ENCODE results near the gene MS4A5. TPM values are rescaled to one million over a fixed set of nuclear protein-coding genes. Genes with fewer than 3 reads are reported as not detected.

The MS4A5 gene
- total RNA-seq, 4 donors from 2014 or later, result not detected

DNA sequence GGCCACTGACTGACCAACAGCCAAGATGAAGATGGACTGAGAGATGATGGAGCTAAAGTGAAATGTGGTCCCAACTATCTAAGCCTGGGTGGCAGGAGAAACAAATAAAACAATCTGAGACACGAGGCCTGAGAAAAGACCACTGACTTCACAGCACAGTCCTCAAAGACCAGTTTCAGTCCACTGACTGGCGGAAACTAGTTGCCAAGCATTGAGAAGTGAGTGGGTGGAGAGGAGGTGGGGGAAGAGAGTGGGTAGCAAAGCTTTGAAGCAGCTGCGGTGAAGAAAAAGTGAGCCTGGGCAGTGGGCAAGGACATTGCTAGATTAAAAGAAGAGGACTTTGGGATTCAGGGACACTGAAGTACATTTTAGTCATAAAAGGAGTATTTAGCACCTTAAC is 28.2 kb downstream of the MS4A5 start:
- TF ChIP-seq POLR2A (IDR thresholded peaks at IDR 0.05) (no peak), POLR2AphosphoS5 (IDR thresholded peaks at IDR 0.05) (no peak), EP300 (IDR thresholded peaks at IDR 0.05; ENCODE audit: low read depth) (no peak)
- TF ChIP-seq, protein P1, sequence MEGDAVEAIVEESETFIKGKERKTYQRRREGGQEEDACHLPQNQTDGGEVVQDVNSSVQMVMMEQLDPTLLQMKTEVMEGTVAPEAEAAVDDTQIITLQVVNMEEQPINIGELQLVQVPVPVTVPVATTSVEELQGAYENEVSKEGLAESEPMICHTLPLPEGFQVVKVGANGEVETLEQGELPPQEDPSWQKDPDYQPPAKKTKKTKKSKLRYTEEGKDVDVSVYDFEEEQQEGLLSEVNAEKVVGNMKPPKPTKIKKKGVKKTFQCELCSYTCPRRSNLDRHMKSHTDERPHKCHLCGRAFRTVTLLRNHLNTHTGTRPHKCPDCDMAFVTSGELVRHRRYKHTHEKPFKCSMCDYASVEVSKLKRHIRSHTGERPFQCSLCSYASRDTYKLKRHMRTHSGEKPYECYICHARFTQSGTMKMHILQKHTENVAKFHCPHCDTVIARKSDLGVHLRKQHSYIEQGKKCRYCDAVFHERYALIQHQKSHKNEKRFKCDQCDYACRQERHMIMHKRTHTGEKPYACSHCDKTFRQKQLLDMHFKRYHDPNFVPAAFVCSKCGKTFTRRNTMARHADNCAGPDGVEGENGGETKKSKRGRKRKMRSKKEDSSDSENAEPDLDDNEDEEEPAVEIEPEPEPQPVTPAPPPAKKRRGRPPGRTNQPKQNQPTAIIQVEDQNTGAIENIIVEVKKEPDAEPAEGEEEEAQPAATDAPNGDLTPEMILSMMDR (IDR thresholded peaks at IDR 0.05), result no peak
- H3K27me3 ChIP-seq, result no peaks in the 10 kb centered on the region
- no peak overlapping the region for H3K4me3 ChIP-seq
- DNase-seq, result no peak
- in situ Hi-C loops (cut with MboI; ENCODE audit: low pct_ligation_motif_present in 1 of 4, low pct_unique_long_range_greater_than_20kb in 1 of 4, low sequenced_read_pairs in 3 of 4) (no loop called here), intact Hi-C loops (cut with DNase I; ENCODE audit: low total_unique reads) (no loop called here)
- H3K4me1 ChIP-seq, result no peaks in the 10 kb centered on the region
- no peaks in the 10 kb centered on the region for H3K36me3 ChIP-seq
- no peaks in the 10 kb centered on the region for H3K9me3 ChIP-seq
- 20 to 65% methylated on average over 1 to 3 of the region's 3 CpGs for WGBS, 2 donors (ENCODE audit: low coverage in 1 of 2)
- H3K27ac ChIP-seq, result no peak overlapping the region

DNA sequence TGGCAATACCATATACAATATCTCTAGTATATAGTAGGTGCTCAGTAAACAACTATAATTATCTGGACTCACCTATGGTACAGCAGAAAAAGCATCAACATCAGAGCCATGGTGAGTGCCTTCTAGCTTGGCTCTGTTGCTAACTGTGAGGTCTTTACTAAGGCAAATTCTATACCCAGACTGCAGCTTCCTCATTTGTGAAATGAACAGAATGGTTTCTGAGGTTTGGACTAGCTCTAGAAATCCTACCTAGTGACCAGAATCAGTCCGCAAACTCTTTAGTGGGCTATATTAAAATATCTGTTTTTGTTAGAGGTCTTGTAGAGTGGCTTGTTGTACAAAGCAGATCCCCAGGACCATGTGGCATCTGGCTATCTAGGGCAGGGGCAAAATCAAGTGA is 30.0 kb downstream of the MS4A5 start:
- DNase-seq, result no peak
- 86% methylated on average over 1 of the region's 1 CpG; no CpG with 5 or more reads in 1 of the 2 donors for WGBS, 2 donors (ENCODE audit: low coverage in 1 of 2)
- intact Hi-C loops (cut with DNase I; ENCODE audit: low total_unique reads) (no loop called here), in situ Hi-C loops (cut with MboI; ENCODE audit: low pct_ligation_motif_present in 1 of 4, low pct_unique_long_range_greater_than_20kb in 1 of 4, low sequenced_read_pairs in 3 of 4) (no loop called here)
- Histone ChIP-seq H3K4me1 (no peaks in the 10 kb centered on the region), H3K9me3 (no peaks in the 10 kb centered on the region), H3K36me3 (no peaks in the 10 kb centered on the region), H3K27me3 (no peaks in the 10 kb centered on the region), H3K4me3 (no peak overlapping the region), H3K27ac (no peak overlapping the region)
- TF ChIP-seq, protein P1 (IDR thresholded peaks at IDR 0.05), result no peak

DNA sequence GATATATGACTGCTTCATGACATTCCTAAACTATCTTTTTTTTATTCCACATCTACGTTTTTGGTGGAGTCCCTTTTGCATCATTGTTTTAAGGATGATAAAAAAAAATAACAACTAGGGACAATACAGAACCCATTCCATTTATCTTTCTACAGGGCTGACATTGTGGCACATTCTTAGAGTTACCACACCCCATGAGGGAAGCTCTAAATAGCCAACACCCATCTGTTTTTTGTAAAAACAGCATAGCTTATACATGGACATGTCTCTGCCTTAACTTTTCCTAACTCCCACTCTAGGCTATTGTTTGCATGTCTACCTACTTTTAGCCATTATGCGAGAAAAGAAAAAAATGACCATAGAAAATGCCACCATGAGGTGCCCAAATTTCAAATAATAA is 39.5 kb downstream of the MS4A5 start:
- H3K4me3 ChIP-seq, result no peak overlapping the region
- TF ChIP-seq EP300 (IDR thresholded peaks at IDR 0.05; ENCODE audit: low read depth), result no peak
- TF ChIP-seq POLR2A (IDR thresholded peaks at IDR 0.05), result no peak
- TF ChIP-seq POLR2AphosphoS5 (IDR thresholded peaks at IDR 0.05), result no peak
- TF ChIP-seq, protein P1 (IDR thresholded peaks at IDR 0.05), result no peak
- no peaks in the 10 kb centered on the region for H3K4me1 ChIP-seq
- DNase-seq, result no peak
- intact Hi-C loops (cut with DNase I; ENCODE audit: low total_unique reads), result loop anchor here (5.0 kb wide), 1 partner anchor 1082 kb away; no protein-coding TSS in a partner anchor
- H3K9me3 ChIP-seq, result no peaks in the 10 kb centered on the region
- no peaks in the 10 kb centered on the region for H3K27me3 ChIP-seq
- 70 to 100% methylated on average over 1 to 2 of the region's 2 CpGs for WGBS, 2 donors (ENCODE audit: low coverage in 1 of 2)
- in situ Hi-C loops (cut with MboI; ENCODE audit: low pct_ligation_motif_present in 1 of 4, low pct_unique_long_range_greater_than_20kb in 1 of 4, low sequenced_read_pairs in 3 of 4), result no loop called here
- H3K36me3 ChIP-seq, result no peaks in the 10 kb centered on the region
- no peak overlapping the region for H3K27ac ChIP-seq

DNA sequence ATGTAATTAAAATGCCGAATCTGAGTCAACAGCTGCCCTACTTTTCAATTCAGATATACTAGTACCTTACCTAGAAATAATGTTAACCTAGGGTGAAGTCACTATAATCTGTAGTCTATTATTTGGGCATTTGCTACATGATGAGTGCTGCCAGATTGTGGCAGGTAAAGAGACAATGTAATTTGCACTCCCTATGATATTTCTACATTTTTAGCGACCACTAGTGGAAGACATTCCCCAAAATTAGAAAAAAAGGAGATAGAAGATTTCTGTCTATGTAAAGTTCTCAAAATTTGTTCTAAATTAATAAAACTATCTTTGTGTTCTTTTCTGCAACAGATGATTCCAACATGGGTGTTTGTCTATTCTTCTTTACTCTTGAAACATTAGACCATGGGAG is 40.4 kb downstream of the MS4A5 start:
- Histone ChIP-seq H3K9me3 (no peaks in the 10 kb centered on the region), H3K27me3 (no peaks in the 10 kb centered on the region), H3K4me1 (no peaks in the 10 kb centered on the region), H3K4me3 (no peak overlapping the region), H3K36me3 (no peaks in the 10 kb centered on the region), H3K27ac (no peak overlapping the region)
- TF ChIP-seq POLR2AphosphoS5 (IDR thresholded peaks at IDR 0.05) (no peak), POLR2A (IDR thresholded peaks at IDR 0.05) (no peak), EP300 (IDR thresholded peaks at IDR 0.05; ENCODE audit: low read depth) (no peak)
- TF ChIP-seq, protein P1 (IDR thresholded peaks at IDR 0.05), result no peak
- intact Hi-C loops (cut with DNase I; ENCODE audit: low total_unique reads), result loop anchor here (5.0 kb wide), 1 partner anchor 1082 kb away; no protein-coding TSS in a partner anchor
- DNase-seq, result no peak
- WGBS, 2 donors (ENCODE audit: low coverage in 1 of 2), result 75% methylated on average over 2 of the region's 2 CpGs
- in situ Hi-C loops (cut with MboI; ENCODE audit: low pct_ligation_motif_present in 1 of 4, low pct_unique_long_range_greater_than_20kb in 1 of 4, low sequenced_read_pairs in 3 of 4), result no loop called here

All from transverse colon (tissue), 4 donors.